NCI-H345 treated with DMSO at 0.1 percent for 48 hours (cell line): ENCODE results near the gene HIVEP3.

Source experiments
- DNase-seq: peaks from one replicate; lab custom pipeline; 2025; ENCODE audit not compliant: unreplicated experiment; lab: John Stamatoyannopoulos, UW

Gene HIVEP3

DNA sequence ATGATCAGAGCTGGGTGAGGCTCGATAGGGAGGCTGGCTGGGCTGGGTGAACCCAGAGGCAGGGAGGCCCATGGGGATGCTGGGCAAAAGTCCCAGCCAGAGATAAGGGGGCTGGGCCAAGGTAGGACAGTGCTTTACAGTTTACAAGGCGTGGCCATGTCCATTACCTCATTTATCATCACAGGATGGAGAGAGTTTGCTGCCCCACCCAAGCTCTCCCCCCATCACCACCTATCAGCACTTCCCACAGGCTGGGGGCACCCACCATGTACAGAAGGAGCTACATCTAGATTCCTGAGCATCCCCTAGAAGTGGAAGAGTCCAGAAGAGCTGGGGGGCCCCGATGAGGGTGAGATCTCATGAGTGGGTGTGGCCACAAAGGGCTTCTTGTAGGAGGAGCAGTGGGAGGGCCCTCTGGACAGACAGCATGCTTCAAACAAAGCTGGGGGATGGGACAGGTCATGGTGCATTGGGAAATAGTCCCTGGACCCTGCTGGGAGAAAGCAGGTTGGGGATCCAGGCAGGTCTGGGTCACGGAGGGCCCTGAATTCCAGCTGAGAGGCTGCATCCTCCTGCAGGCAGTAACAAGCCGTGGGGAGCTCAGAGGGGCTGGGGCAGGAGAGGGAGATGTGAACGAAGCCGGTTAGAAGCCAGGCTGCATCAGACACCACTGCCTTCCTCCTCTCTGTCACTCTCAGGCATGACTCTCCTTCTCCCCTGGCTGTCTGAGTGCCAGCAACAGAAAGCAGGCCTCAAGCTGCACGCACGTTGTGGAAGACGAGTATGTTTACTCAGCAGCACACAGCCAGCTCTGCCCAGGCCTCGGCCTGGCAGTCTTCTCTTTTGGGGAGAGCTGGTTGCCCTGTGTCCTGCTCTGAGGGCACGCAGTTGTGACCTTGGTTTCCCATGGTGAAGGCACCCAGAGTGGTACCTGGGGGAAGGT lies 202.3 kb downstream of the HIVEP3 start:
- no peak for DNase-seq

DNA sequence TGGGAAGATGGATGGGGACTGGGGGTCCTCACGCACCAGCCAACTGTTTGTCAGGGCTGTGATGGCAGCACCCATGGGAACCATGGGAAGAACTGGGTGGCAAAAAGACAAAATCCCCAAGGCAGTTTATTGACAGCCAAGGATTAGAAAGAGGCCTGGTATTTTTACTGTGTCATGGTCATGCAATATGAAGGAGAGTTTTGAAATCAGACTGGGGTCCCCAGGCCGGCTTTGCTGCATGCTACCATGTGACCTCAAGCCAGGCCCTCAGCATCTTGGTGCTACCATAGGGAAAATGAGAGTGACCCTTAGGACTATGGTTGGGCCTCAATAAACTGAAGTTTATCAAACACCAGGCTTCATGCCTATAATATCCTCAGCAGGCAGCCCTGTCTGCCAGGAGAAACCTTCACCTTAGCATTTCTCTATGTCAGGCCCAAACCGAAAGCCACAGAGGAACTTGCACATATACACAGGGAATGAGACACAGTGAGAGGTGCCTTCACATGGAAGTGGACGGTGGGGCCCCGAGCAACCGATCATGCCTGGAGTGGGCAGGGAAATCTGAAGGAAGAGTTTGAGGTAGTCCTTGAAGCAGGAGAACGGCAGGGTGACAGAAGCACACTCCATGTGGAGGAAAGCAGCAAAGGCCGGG lies 203.2 kb downstream of the HIVEP3 start:
- no peak for DNase-seq

DNA sequence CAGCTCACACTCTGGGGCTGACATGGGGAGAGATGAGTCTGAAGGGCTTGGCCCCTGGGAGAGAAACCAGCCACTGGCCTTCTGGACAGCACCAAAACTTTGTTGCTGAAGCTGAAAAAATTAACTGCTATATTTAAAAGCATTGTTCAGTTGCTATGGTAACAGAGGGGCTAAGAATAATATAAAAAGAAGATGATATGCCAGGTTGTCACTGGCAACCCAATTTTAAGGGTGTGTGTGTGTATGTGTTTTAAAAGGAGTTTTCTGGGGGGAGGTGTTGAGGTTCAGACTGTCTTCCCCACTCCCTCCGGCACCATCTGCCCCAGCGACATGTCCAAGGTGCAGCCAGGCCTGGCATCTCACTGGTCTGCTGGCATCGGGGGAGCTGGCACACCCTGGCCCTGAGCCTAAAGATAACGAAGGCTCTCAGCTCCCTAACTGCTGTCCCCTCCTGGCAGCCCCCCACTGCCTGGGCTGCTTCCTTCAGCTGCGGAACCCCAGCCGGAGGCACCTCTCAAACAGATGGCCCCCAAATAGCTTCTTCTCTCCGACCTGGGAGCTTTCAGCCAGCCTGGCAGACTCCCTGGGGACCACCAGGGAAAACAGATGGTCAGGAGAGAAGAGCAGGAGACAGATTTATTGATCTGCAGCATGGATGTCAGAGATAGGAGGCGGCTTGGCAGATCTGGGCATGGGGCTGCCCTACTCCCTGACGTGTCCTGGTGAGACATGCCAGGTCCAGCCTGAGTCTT lies 203.9 kb downstream of the HIVEP3 start:
- DNase-seq = no peak

DNA sequence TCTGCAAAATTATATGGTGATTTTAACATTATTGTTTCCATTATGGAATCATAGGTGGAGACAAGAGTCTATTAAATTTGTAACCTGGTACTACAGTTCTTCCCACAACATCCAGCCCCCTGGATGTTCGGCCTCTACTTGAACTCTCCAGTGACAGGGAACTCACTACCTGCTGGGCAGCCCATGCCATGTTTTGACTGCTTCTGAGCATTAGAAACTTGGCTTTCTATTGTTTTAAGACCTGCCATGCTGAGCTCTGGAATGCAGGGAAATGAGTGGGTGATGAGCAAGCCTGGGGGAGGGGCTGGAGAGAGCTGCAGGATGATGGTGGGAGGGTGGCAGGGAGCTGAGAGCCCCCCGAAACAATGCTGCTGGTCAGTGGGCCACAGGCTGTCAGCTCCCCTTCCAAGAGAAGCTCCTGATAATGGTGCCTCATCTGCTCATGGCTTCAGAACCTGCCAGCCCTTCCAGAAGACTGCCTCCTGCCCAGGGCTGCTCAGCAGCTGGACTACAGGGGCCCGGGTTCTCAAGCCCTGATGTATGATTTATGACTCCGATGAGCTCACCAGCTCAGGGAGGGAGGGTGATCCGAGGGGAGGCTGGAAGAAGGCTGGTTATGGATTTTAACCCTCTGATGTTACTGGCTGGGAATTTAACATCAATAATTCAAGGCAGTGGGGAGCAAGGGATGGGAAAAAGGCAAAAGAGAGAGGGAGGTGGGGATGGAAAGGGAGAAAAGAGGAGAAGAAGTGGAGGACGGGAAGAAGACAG lies 205.0 kb downstream of the HIVEP3 start:
- DNase-seq = no peak

DNA sequence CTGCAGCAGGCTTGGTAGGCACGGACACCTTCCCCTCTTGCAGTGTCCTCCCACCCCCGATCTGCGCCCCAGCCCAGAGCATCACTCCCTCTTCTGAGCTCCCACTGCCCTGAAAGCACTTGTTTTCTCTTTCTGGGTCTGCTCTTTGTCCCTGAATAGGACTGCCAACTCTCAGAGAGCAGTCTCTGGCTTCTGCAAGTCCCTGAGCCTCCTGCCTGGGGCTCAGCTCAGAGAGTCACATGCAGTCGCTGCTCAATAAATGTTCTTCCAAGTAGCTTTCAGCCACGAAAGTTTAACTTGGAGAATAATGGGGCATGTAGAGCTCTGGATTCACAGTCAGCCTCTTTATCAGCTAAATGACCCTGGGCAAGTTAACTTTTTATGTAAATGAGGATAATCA lies 205.6 kb downstream of the HIVEP3 start:
- no peak for DNase-seq

DNA sequence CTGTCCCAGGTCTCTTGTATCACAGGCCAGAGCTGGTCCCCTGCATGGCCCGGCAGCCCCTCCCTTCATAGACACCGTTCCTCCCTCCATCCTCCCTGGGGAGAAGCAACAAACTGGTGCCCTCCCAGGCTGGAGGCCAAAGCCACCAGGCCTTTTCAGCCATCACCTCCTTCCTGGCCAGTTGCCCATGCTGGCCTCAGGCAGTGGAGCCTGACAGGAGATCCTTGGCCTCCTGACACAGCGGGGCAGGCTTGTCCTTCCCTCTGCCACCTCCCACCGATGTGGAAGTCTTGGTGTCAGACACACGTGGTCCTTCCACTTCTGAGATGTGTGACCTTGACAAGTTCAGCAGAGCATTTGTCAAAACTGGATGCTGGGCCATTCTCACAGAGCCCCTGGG lies 206.0 kb downstream of the HIVEP3 start:
- no peak for DNase-seq

DNA sequence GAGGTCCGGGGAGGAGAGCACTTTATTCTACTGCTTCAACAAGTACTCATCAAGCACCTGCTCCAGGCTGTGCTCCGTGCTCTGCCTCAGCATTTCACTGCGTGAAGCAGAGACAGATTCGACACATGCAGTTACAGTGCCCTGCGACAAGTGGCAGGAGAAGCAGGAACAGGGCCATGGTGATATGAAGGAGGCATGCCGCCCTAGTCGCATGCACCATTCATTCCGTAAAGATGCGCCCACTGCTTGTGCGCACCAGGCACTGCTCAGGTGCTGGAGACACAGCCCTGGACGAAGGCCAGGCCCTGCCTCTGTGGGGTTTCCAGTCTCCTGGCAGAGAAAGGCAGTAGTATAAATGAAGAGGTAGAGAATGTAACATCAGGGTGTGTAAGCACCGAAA lies 206.6 kb downstream of the HIVEP3 start:
- no peak for DNase-seq

DNA sequence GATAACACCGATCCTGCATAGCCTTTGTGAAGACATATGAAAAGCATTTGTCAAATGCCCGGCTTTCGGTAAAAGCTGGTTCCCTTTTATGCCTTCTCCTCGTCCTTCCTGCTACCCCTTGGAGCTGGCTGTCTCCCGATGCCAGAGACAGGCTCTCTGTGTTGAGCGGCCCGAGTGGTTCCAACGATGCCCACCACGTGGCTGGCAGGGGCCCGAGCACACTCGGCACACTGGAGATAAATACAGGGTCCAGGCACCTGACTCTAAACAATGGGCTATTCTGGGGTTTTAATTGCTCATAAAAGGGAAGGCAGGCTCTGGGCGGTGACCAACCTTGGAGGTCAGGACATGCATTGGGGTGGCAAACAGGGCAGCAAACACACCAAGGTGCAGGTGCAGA lies 207.1 kb downstream of the HIVEP3 start:
- DNase-seq = no peak

DNA sequence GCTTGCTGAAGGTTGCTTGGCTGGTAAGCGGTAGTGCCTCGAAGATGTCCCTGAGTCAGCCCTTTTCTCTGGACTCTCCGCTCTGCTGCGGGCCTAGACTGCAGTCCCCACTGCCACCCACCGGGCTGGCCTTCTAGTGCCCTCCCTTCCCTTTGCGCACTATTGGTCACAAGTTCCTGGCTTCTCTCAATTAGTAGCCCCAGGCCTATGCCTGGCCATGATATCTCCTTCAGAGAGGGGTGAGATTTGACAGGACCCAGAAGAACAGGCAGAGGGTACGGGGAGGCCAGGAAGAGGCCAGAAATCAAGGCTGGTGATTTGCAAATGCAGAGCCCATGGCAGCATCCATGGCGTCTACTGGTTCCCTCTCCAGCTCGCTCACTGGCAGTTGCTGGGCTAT lies 207.7 kb downstream of the HIVEP3 start:
- no peak for DNase-seq

DNA sequence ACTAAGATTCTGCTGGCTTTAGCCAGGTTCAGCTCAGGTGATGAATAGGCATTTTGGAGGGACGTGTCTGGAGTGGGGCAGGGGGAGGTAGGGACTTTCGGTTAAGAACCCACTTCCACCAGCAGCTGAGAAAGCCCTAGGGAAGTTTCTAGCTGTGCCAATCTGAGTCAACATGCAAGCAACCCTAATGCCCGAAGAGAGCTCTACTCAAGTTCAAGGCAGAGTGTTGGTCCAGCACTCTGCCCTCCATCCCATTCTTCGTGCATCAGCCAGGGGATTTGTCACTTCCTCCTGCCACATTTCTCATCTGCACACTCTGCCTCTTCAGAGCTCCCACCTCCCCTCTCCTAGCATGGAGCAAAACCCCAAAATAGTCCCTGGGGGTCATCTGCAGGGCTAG lies 208.8 kb downstream of the HIVEP3 start:
- no peak for DNase-seq

DNA sequence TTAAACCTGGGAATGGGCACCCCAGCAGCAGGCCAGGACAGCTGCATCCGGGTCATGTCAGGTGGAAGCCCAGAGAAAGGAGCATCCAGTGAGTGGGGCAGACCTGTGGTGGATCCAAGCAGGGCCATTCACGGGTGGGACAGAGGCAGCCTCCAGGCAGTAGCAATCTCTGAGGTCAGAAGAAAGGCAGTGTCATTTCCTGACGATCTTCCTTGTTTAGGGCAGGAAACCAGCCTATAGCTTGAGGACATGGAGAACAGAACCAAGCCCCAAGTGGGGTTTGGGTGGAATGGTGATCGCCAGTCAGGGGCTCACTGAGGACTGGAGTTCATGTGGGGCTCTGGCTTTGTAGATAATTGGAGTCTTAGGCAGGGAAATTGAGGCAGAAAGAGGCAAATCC lies 209.4 kb downstream of the HIVEP3 start:
- DNase-seq = no peak

DNA sequence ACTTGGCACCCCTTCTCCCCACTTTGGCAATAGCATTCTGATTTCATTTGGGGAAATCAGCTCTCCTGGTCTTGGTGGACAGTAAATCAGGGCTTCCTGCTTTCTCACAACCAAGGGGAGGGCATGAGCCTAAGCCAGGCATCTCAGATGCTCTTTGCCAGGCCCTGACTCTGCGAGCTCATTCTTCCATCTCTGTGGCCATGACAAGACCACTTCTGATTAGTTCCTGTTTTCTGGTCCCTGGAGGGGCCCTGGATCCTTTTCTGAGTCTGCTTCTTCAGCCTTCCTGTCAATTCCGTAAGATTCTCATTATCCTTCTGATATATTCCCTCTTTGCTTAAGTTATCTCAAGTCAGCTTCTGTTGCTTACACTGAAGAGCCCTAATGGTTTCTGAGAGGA lies 210.4 kb downstream of the HIVEP3 start:
- DNase-seq = no peak

DNA sequence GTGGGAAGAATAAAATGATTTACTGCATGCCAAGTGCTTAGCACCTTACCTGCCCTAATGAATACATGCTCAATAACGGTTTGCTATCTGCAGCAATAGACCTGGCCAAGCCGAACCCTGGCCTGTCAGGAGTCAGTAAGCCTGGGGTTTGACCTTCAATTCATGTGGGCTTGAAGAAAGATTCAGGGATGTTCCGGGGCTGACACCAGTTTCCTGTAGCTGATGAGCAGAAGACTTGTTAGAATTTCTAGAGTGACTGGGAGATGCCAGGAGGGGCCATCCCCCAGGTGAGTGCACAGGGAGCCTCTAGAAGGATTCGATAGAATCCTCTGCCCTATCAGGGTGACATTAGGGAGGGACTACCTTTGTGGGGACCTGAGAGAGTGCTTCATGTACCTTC lies 210.9 kb downstream of the HIVEP3 start:
- DNase-seq = no peak

DNA sequence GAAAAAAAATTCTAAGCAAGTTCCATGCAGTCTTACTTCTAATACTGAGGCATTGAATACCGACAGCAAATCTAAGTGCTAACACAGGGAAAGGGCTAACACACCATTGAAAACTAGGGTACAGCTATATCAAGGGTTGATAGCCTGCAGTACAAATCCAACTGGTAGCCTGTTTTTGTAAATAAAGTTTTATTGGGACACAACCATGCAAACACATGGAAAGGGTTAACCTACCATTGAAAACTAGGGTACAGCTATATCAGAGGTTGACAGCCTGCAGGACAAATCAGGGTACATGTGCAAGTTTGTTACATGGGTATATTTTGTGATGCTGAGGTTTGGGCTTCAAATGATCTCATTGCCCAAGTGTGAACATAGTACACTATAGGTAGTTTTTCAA lies 212.9 kb downstream of the HIVEP3 start:
- no peak for DNase-seq

DNA sequence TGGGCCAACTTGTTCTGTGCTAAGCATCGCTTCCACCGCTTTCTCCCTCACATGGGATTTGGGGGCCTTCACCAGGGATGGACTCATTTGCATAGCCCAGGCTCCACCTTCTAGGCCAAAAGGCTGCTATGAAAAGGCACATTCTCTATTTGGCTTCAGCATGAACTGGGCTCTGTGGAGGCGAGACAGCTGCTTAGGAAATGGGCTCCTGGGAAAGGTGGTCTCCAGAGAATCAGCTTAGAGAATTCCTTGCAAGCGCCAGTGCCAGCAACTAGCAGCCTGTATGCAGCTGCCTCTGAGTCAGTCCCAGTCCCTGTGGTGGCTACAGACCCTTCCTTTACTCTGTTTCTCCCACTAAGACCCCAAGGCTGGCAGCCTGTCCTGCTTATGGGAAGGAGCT lies 214.5 kb downstream of the HIVEP3 start:
- DNase-seq = no peak

DNA sequence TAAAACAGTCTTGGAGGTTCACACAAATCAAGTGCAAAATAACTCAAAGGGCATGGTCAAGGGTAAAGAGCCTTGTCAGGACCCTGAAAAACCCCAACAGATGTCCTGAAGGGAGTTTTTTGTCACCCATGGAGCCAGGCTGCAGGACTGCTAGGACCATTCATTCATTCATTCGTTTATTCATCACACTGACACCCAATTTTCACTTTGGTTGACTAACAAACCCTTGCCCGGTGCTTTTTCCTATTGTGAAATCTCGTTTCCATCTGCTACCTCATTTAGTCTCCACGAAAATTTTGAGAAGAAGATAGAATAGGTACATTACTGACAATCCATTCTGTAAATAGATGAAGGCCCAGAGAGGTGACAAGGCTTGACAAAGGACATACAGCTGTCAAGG lies 216.0 kb downstream of the HIVEP3 start:
- no peak for DNase-seq

DNA sequence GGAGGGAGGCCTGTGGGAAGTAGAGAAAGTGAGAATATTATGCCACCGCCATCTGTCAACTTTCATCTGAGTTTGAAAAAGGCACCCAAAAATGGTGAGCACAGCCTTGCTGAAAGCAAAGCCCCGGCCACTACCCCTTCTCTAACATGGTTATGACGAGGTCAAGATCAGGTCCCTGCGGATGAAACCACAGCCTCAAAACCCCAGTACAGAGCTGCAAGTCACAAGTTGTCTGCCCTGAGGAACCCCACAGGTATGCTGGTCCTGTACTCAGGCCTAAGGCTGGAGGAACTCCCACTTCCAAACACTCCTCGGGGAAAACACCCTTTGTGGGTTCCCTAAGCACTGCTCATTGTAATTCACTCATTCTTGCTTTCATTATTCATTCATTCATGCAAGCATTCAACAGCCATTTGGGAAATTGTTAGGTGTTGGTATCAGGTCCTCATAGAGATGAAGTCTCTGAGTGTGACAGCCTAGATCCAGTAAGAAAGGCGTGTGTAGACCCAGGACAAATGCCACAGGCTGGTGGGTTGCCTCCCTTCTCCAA lies 217.7 kb downstream of the HIVEP3 start:
- no peak for DNase-seq

DNA sequence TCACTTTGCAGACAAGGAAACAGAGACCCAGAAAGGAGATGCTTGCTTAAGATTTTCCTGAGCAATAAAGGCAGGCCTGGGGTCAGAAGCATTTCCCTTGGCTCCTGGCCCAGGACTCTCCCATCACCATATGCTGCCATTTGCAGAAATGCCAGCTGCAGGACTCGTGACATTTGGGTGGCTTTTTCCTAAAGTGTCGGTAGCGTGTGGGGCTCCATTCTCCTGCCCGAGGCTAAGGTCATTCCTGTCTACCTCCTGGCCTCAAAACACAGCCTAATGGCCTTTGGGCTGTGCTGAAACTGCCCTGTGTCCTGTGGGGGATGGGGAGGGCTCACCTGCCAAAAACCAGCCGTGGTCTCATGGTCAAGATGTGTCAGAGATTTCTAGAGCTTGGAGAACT lies 218.1 kb downstream of the HIVEP3 start:
- DNase-seq = no peak

DNA sequence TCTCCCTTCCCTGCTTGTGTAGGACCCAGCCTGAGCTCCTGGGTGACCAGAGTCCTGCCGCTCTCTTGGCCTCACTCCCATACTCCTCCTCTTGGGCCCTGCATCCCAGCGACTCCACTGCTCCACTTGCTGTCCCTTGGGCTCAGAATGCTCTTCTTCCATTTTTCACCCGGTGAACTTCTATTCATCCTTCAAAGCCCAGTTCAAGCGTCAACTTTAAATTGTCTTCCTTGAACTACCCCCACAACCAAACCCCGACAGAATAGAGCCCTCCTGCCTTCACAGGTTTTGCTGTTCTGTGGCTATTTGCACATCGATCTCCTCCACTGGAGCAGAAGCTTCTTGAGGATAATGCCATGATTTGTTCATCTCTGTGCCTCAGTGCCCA lies 218.9 kb downstream of the HIVEP3 start:
- DNase-seq = no peak

DNA sequence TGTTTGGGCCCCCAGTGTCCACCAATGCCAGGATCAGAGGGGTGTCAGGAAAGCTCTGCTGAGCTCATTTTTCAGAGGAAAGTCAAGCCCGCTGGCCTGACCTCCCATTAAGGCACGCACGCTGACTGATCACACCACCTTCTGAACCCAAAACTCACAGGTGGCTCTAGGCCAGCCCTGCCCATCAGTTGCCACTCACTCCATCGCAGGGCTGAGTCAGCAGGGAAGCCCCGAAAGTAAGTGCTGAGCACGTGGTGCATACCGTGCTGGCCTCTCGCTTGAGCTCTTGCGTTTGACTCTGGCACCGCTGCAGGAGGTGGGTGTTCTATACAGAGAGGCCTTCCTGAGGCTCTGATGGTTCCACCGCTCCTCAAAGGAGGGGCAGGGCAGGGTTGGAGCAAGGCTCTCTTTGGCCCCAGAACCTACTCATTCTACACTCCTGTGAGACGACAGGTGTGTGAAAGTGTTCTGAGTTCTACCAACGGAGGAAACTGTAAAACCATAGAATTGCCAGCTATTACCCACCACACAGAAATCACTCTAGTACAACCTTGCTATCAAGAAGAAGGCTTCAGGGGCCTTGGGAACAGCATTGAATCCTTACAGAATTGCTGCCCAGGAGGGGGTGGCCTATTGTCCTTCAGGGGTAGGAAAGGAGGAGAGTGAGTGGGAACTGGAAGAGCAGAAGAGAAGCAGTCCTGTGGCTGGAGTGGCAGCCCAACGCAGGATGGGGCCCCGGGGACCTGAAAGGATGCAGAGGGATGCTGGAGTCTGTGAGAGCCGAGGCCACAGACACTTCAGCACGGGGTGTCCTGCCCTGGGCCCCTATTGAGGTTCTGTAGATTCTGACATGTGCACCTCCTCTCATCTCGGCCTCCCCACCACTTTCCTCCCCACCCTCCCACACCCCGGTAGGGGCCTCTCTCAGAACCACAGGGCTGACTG lies 219.5 kb downstream of the HIVEP3 start:
- DNase-seq = no peak
